Ishikawa (cell line): Measurements from ENCODE around the gene TBL1X.

Source experiments
- CEBPB ChIP-seq: IDR thresholded peaks from 2 replicates; pipeline ENCODE4 v1.6.1; 2012
- CREB1 ChIP-seq: IDR thresholded peaks from 2 replicates; pipeline ENCODE4 v1.6.1; 2012; ENCODE audit warnings: low read depth
- EGR1 ChIP-seq: IDR thresholded peaks from 2 replicates; pipeline ENCODE4 v1.6.1; 2012
- EP300 ChIP-seq: IDR thresholded peaks from 2 replicates; pipeline ENCODE4 v1.6.1; 2012; ENCODE audit warnings: borderline replicate concordance
- FOXM1 ChIP-seq: IDR thresholded peaks from 2 replicates; pipeline ENCODE4 v1.6.1; 2012; ENCODE audit warnings: low read depth, borderline replicate concordance
- NFIC ChIP-seq: IDR thresholded peaks from 2 replicates; pipeline ENCODE4 v1.6.1; 2012
- RAD21 ChIP-seq: IDR thresholded peaks from 2 replicates; pipeline ENCODE4 v1.6.1; 2012; ENCODE audit warnings: low read depth
- TAF1 ChIP-seq: IDR thresholded peaks from 2 replicates; pipeline ENCODE4 v1.6.1; 2012; ENCODE audit warnings: low read depth, mild to moderate bottlenecking
- TCF12 ChIP-seq: IDR thresholded peaks from 2 replicates; pipeline ENCODE4 v1.6.1; 2012; ENCODE audit warnings: low read depth
- TEAD4 ChIP-seq: IDR thresholded peaks from 2 replicates; pipeline ENCODE4 v1.6.1; 2012
- YY1 ChIP-seq: IDR thresholded peaks from 2 replicates; pipeline ENCODE4 v1.6.1; 2012; ENCODE audit warnings: low read depth
- ZBTB7A ChIP-seq: IDR thresholded peaks from 2 replicates; pipeline ENCODE4 v1.6.1; 2012; ENCODE audit warnings: low read depth
- TF ChIP-seq, protein P1 (sequence below): IDR thresholded peaks from 2 replicates; pipeline ENCODE4 v1.6.1; 2012; ENCODE audit warnings: low read depth, mild to moderate bottlenecking
- TF ChIP-seq, protein P2 (sequence below): IDR thresholded peaks from 2 replicates; pipeline ENCODE4 v1.6.1; 2012
- TF ChIP-seq, protein P3 (sequence below): IDR thresholded peaks from 2 replicates; pipeline ENCODE4 v1.6.1; 2012

TBL1X gene

DNA sequence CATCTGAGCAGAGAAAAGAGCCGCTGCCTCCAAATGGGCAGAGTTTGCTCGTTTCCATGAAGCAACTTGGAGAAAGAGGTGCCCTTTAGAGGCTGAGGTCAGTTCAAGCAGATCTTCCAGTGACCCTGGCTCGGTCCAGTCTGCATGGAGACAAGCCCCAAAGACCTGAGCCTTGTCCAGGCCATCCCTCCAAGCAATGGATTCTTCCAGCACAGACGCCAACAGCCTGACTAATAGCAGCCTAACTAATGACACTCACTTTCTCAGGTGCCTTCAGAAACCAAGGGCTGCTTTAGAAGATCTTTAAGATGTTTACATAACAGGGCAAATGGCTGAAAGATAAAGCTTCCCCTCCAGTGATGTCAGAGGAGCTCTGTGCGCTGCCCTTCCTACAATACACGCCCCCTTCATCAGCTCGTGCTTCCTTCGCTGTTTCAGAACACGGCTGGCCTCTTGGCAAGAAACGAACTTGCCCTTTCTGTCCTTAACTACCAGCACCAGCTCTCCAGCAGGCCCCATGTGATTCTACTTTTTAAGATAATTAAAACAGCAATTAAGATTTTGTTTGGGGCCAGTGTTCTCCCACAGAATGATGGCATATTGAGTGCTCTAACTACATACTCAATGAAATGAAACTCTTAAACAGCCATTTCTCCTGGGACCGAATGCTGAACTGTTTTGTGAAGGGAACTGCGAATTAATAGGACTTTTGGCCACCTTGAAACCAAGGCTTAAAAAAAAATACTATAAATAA lies 181.8 kb downstream of the TBL1X start:
- TF ChIP-seq EGR1, result no peak
- no peak for TF ChIP-seq YY1
- no peak for TF ChIP-seq ZBTB7A
- no peak for TF ChIP-seq NFIC
- no peak for TF ChIP-seq EP300
- no peak for TF ChIP-seq TCF12
- TF ChIP-seq, protein P1, sequence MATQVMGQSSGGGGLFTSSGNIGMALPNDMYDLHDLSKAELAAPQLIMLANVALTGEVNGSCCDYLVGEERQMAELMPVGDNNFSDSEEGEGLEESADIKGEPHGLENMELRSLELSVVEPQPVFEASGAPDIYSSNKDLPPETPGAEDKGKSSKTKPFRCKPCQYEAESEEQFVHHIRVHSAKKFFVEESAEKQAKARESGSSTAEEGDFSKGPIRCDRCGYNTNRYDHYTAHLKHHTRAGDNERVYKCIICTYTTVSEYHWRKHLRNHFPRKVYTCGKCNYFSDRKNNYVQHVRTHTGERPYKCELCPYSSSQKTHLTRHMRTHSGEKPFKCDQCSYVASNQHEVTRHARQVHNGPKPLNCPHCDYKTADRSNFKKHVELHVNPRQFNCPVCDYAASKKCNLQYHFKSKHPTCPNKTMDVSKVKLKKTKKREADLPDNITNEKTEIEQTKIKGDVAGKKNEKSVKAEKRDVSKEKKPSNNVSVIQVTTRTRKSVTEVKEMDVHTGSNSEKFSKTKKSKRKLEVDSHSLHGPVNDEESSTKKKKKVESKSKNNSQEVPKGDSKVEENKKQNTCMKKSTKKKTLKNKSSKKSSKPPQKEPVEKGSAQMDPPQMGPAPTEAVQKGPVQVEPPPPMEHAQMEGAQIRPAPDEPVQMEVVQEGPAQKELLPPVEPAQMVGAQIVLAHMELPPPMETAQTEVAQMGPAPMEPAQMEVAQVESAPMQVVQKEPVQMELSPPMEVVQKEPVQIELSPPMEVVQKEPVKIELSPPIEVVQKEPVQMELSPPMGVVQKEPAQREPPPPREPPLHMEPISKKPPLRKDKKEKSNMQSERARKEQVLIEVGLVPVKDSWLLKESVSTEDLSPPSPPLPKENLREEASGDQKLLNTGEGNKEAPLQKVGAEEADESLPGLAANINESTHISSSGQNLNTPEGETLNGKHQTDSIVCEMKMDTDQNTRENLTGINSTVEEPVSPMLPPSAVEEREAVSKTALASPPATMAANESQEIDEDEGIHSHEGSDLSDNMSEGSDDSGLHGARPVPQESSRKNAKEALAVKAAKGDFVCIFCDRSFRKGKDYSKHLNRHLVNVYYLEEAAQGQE, result no peak
- no peak for TF ChIP-seq TAF1
- TF ChIP-seq, protein P2, sequence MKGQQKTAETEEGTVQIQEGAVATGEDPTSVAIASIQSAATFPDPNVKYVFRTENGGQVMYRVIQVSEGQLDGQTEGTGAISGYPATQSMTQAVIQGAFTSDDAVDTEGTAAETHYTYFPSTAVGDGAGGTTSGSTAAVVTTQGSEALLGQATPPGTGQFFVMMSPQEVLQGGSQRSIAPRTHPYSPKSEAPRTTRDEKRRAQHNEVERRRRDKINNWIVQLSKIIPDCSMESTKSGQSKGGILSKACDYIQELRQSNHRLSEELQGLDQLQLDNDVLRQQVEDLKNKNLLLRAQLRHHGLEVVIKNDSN, result no peak
- TF ChIP-seq CREB1, result no peak
- no peak for TF ChIP-seq RAD21
- TF ChIP-seq TEAD4, result no peak
- TF ChIP-seq, protein P3, sequence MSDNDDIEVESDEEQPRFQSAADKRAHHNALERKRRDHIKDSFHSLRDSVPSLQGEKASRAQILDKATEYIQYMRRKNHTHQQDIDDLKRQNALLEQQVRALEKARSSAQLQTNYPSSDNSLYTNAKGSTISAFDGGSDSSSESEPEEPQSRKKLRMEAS, result no peak

DNA sequence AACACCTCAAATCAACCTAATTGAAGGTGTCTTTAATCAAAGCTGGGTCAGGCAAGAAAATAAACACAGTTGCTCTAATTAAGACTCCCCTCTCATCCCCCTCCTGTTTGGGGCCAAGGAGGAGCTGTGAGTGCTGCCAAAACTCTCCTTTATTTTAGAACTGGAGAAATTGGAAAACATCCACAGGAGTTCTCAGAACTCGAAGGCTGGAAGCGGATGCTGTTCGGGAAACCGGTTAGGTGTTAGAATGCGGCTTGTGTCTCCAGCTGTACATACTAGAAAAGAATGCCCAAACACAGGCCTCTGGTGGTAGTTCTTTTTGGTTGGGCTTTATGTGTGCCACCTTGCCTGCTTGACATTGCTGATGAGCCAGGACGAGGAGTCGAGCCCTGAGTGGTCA lies 182.6 kb downstream of the TBL1X start:
- no peak for TF ChIP-seq TEAD4
- TF ChIP-seq RAD21, result no peak
- no peak for TF ChIP-seq CREB1
- no peak for TF ChIP-seq TAF1
- no peak for TF ChIP-seq NFIC
- TF ChIP-seq, protein P1, result no peak
- TF ChIP-seq EGR1, result no peak
- TF ChIP-seq YY1, result no peak
- no peak for TF ChIP-seq EP300
- no peak for TF ChIP-seq TCF12
- TF ChIP-seq ZBTB7A, result no peak
- no peak for TF ChIP-seq FOXM1
- TF ChIP-seq, protein P3, result no peak

DNA sequence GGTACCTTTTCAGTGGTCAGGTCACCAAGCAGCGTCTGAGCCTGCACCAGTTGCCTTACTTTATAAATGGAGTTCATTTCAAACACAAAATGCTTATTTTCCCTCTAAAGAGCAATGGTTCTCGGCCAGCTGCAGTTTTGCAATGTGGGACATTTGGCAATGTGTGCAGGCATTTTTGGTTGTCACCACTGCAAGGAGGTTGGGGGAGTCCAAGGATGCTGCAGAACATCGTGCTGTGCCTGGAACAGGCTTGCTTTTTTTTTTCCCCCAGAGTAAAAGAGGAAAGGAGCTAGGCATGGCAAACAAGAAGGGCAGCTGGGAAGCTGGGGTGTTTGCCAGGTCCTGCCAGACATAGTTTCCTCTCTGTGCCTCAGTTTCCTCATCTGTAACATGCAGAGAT lies 185.2 kb downstream of the TBL1X start:
- TF ChIP-seq TAF1 (no peak), RAD21 (no peak), CEBPB (no peak), FOXM1 (no peak), TEAD4 (no peak), ZBTB7A (no peak)
- TF ChIP-seq, protein P3, result no peak
- TF ChIP-seq, protein P1, result no peak

DNA sequence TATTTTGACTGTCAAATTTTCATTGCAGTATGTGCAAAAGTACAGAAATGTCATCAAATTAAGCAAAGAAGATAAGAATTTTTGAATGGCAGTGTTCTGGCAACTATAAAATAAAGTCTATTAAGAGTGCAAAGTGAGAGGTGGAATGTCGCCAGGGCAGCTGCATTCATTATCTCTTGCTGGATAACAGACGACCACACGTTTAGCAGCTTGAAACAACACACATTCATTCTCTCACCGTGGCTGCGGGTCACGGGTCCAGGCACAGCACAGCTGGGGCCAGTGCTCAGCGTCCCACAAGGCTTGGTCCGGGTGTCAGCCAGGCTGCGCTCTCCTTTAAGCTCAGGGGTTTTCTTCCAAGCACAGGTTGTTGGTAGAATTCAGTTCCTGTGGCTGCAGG lies 186.9 kb downstream of the TBL1X start:
- no peak for TF ChIP-seq RAD21
- no peak for TF ChIP-seq EGR1
- TF ChIP-seq YY1, result no peak
- no peak for TF ChIP-seq TCF12
- TF ChIP-seq, protein P1, result no peak
- no peak for TF ChIP-seq EP300
- TF ChIP-seq CEBPB, result no peak
- no peak for TF ChIP-seq NFIC
- TF ChIP-seq TEAD4, result no peak
- TF ChIP-seq TAF1, result no peak
- TF ChIP-seq FOXM1, result no peak
- TF ChIP-seq, protein P3, result no peak
- TF ChIP-seq, protein P2, result no peak
- TF ChIP-seq ZBTB7A, result no peak
- TF ChIP-seq CREB1, result no peak
